IMR-90 (cell line): ENCODE measurements around the gene ARHGAP28. TPM values are rescaled to one million over a fixed set of nuclear protein-coding genes. Genes with fewer than 3 reads are reported as not detected.

ENCODE experiments used
- ATAC-seq: fragments of 200-7000 bp; cut with Tn5 transposase; 2 replicates; pipeline ENCODE4 v1.9.1; 2020; ENCODE audit warnings: low read depth, mild to moderate bottlenecking, moderate library complexity
- BruUV-seq: library from RNA; stranded (reverse); fragments of 400-500 nt; replicated peaks from 2 replicates; lab custom pipeline; 2021; lab: Mats Ljungman, UMichigan
- CTCF ChIA-PET: fragments of 300-600 bp; formaldehyde crosslinking; extraction: SDS; loops from one replicate; lab custom pipeline; 2021; ENCODE audit warnings: antibody characterized with exemption; lab: Yijun Ruan, JAX
- POLR2A ChIA-PET: fragments of 300-600 bp; sonication (Branson Sonifier 250); formaldehyde crosslinking; loops from one replicate; lab custom pipeline; 2022; ENCODE audit warnings: antibody characterized with exemption; ENCODE audit not compliant: unreplicated experiment; lab: Charles Lee
- DNase-seq: peaks from one replicate; pipeline ENCODE4 v3.0.0; 2013
- H2AFZ ChIP-seq: replicated peaks from 2 replicates; pipeline ENCODE3; 2013; ENCODE audit warnings: low read length, mild to moderate bottlenecking; ENCODE audit not compliant: poor library complexity
- H2AK5ac ChIP-seq: 2 replicates; pipeline ENCODE4 v1.6.1; 2013; ENCODE audit warnings: low read depth, low read length, inconsistent platforms
- H2AK9ac ChIP-seq: replicated peaks from 2 replicates; pipeline ENCODE3; 2013; ENCODE audit warnings: mild to moderate bottlenecking, low read depth, low read length, moderate library complexity; ENCODE audit not compliant: poor library complexity
- H2BK120ac ChIP-seq: 2 replicates; pipeline ENCODE4 v1.6.1; 2013; ENCODE audit warnings: low read depth, low read length, inconsistent platforms
- H2BK15ac ChIP-seq: 3 replicates; pipeline ENCODE4 v1.6.1; 2013; ENCODE audit warnings: low read depth, low read length, inconsistent platforms
- H2BK20ac ChIP-seq: 2 replicates; pipeline ENCODE4 v1.6.1; 2013; ENCODE audit warnings: low read depth, mild to moderate bottlenecking, inconsistent platforms, low read length, moderate library complexity
- H2BK5ac ChIP-seq: 2 replicates; pipeline ENCODE4 v1.6.1; 2013; ENCODE audit warnings: mild to moderate bottlenecking, low read depth, low read length, inconsistent platforms; ENCODE audit not compliant: poor library complexity, severe bottlenecking
- H3K14ac ChIP-seq: replicated peaks from 2 replicates; pipeline ENCODE4 v1.6.1; 2013; ENCODE audit warnings: low read depth, low read length, inconsistent platforms
- H3K18ac ChIP-seq: 2 replicates; pipeline ENCODE4 v1.6.1; 2013; ENCODE audit warnings: low read depth, low read length, control low read depth
- H3K23ac ChIP-seq: 2 replicates; pipeline ENCODE4 v1.6.1; 2013; ENCODE audit warnings: low read depth, low read length, inconsistent platforms
- H3K27ac ChIP-seq: 2 replicates; pipeline ENCODE4 v1.5.1; 2013; ENCODE audit warnings: mild to moderate bottlenecking, control low read depth, low read length; ENCODE audit not compliant: insufficient read depth
- H3K27me3 ChIP-seq: 2 replicates; pipeline ENCODE4 v1.6.1; 2013; ENCODE audit warnings: low read length; ENCODE audit not compliant: control insufficient read depth, insufficient read depth
- H3K36me3 ChIP-seq: 2 replicates; pipeline ENCODE4 v1.6.1; 2013; ENCODE audit warnings: low read length, mixed read lengths; ENCODE audit not compliant: control insufficient read depth, insufficient read depth
- H3K4ac ChIP-seq: 2 replicates; pipeline ENCODE4 v1.6.1; 2013; ENCODE audit warnings: low read depth, low read length, inconsistent platforms
- H3K4me1 ChIP-seq: 2 replicates; pipeline ENCODE4 v1.6.1; 2013; ENCODE audit warnings: low read length, mixed read lengths; ENCODE audit not compliant: control insufficient read depth, insufficient read depth
- H3K4me2 ChIP-seq: 2 replicates; pipeline ENCODE4 v1.6.1; 2013; ENCODE audit warnings: low read depth, mild to moderate bottlenecking, control low read depth, low read length, moderate library complexity
- H3K4me3 ChIP-seq: 2 replicates; pipeline ENCODE4 v1.5.1; 2013; ENCODE audit warnings: low read depth, mild to moderate bottlenecking, control low read depth, low read length, moderate library complexity; ENCODE audit not compliant: insufficient read depth
- H3K56ac ChIP-seq: 2 replicates; pipeline ENCODE4 v1.6.1; 2013; ENCODE audit warnings: low read length, inconsistent platforms; ENCODE audit not compliant: insufficient read depth; ENCODE audit errors: extremely low read depth
- H3K79me1 ChIP-seq, 2 experiments: 2 replicates each; pipeline ENCODE4 v1.6.1; 2013; ENCODE audit warnings: low read length in 2 of 2, inconsistent platforms in 1 of 2, low read depth in 1 of 2
- H3K9ac ChIP-seq: 2 replicates; pipeline ENCODE4 v1.6.1; 2013; ENCODE audit warnings: low read depth, low read length, control low read depth
- H3K9me1 ChIP-seq: 2 replicates; pipeline ENCODE4 v1.6.1; 2013; ENCODE audit warnings: low read length, inconsistent platforms; ENCODE audit not compliant: insufficient read depth
- H3K9me3 ChIP-seq: 2 replicates; pipeline ENCODE4 v1.6.1; 2013; ENCODE audit warnings: low read length; ENCODE audit not compliant: control insufficient read depth, insufficient read depth
- H4K20me1 ChIP-seq: 2 replicates; pipeline ENCODE4 v1.6.1; 2013; ENCODE audit warnings: low read length, inconsistent platforms; ENCODE audit not compliant: insufficient read depth
- H4K5ac ChIP-seq: 2 replicates; pipeline ENCODE4 v1.6.1; 2013; ENCODE audit warnings: mild to moderate bottlenecking, low read depth, low read length, control low read depth
- H4K8ac ChIP-seq, 2 experiments: 2 replicates each; pipeline ENCODE4 v1.6.1; 2013; ENCODE audit warnings: low read depth in 2 of 2, low read length in 2 of 2, control low read depth in 1 of 2, inconsistent platforms in 1 of 2
- H4K91ac ChIP-seq: 2 replicates; pipeline ENCODE4 v1.6.1; 2013; ENCODE audit warnings: low read depth, low read length, inconsistent platforms; ENCODE audit not compliant: insufficient read depth
- BHLHE40 ChIP-seq: fragments of 150-350 bp; IDR thresholded peaks from 2 replicates; pipeline ENCODE4 v1.6.1; 2016; ENCODE audit warnings: mild to moderate bottlenecking, low read depth, low read length
- CEBPB ChIP-seq: IDR thresholded peaks from 2 replicates; pipeline ENCODE4 v1.6.1; 2012; ENCODE audit warnings: low read depth, low read length, improper control_type of control experiment
- CTCF ChIP-seq: conservative IDR thresholded peaks from 2 replicates; pipeline ENCODE4 v1.5.1; 2012; ENCODE audit warnings: mild to moderate bottlenecking, low read depth, low read length, improper control_type of control experiment
- ELK1 ChIP-seq: fragments of 150-350 bp; IDR thresholded peaks from 2 replicates; pipeline ENCODE4 v1.6.1; 2016; ENCODE audit warnings: low read depth, mild to moderate bottlenecking, low read length, moderate library complexity, borderline replicate concordance
- FOS ChIP-seq: fragments of 150-350 bp; IDR thresholded peaks from 2 replicates; pipeline ENCODE4 v1.6.1; 2016; ENCODE audit warnings: low read depth, low read length
- MAFK ChIP-seq: IDR thresholded peaks from 2 replicates; pipeline ENCODE4 v1.6.1; 2012; ENCODE audit warnings: low read depth, low read length, improper control_type of control experiment
- MAZ ChIP-seq: IDR thresholded peaks from 2 replicates; pipeline ENCODE4 v1.6.1; 2012; ENCODE audit warnings: low read depth, mild to moderate bottlenecking, low read length, improper control_type of control experiment, moderate library complexity, borderline replicate concordance
- NFE2L2 ChIP-seq: fragments of 150-350 bp; IDR thresholded peaks from 2 replicates; pipeline ENCODE4 v1.6.1; 2016; ENCODE audit warnings: low read depth, mild to moderate bottlenecking, low read length
- POLR2A ChIP-seq: IDR thresholded peaks from 2 replicates; pipeline ENCODE4 v1.6.1; 2012; ENCODE audit warnings: mild to moderate bottlenecking, low read depth, low read length
- RCOR1 ChIP-seq: IDR thresholded peaks from 2 replicates; pipeline ENCODE4 v1.6.1; 2012; ENCODE audit warnings: mild to moderate bottlenecking, low read length, improper control_type of control experiment; ENCODE audit not compliant: insufficient replicate concordance
- RFX5 ChIP-seq: IDR thresholded peaks from 2 replicates; pipeline ENCODE4 v1.8.0; 2012; ENCODE audit warnings: low read depth, mild to moderate bottlenecking, low read length, moderate library complexity
- SMC3 ChIP-seq: fragments of 150-350 bp; IDR thresholded peaks from 2 replicates; pipeline ENCODE4 v1.6.1; 2016; ENCODE audit warnings: low read depth, mild to moderate bottlenecking, antibody characterized with exemption, low read length, moderate library complexity
- USF2 ChIP-seq: fragments of 150-350 bp; IDR thresholded peaks from 2 replicates; pipeline ENCODE4 v1.6.1; 2017; ENCODE audit warnings: mild to moderate bottlenecking, antibody characterized with exemption, low read length, low read depth
- dilution Hi-C: fragments of 300-500 bp; cut with HindIII; formaldehyde crosslinking; loops from one replicate; pipeline ENCODE4 v1.14.3; 2018; ENCODE audit warnings: low sequenced_read_pairs; ENCODE audit not compliant: unreplicated experiment
- in situ Hi-C: fragments of 300-500 bp; cut with MboI; formaldehyde crosslinking; loops from 3 replicates; pipeline ENCODE4 v1.14.3; 2019; ENCODE audit warnings: low sequenced_read_pairs, inconsistent platforms, mixed read lengths
- intact Hi-C: fragments of 100-400 bp; cut with micrococcal nuclease; formaldehyde crosslinking; loops from 2 replicates; pipeline ENCODE4 v1.10.0; 2022
- polyA plus RNA-seq, 3 experiments: library from polyadenylated mRNA; depleted of rRNA; stranded (reverse); fragments of >200 nt; gene quantifications; 2 replicates each; pipeline ENCODE4 v1.2.3, GENCODE V29; 2012; ENCODE audit warnings: low replicate concordance in 1 of 3
- total RNA-seq: library from RNA; depleted of rRNA; stranded (reverse); fragments of >200 nt; gene quantifications from 2 replicates; pipeline ENCODE4 v1.2.3, GENCODE V29; 2012

Gene ARHGAP28
- total and polyA plus RNA-seq, 2 of the 4 experiments (the other 2 are of a cell fraction) = 1.8 to 3.8 TPM

GRCh38 chr18:6781142-6781714 lies 51.7 kb downstream of the ARHGAP28 start (continued):
- TF ChIP-seq SMC3 (no peak), BHLHE40 (no peak), ELK1 (no peak)

GRCh38 chr18:6781796-6782195 lies 52.3 kb downstream of the ARHGAP28 start:
- no peak overlapping the region for H3K9ac ChIP-seq
- peak overlapping the region; percentile 83 for H4K91ac ChIP-seq
- no peak overlapping the region for H2AK9ac ChIP-seq
- H3K27ac ChIP-seq = peak overlapping the region; percentile 77; the same call in 1 of the 2 replicates
- H3K18ac ChIP-seq = 0 out of 2 replicates have a peak overlapping the region, but pooled peaks have one; percentile 48
- dilution Hi-C loops = no loop called here
- no peaks in the 10 kb centered on the region for H3K9me3 ChIP-seq
- in situ Hi-C loops = no loop called here
- no peaks in the 10 kb centered on the region for H3K79me1 ChIP-seq
- H2BK5ac ChIP-seq = peak overlapping the region; percentile 44
- H3K4me2 ChIP-seq = no peak overlapping the region
- H2BK15ac ChIP-seq = peak overlapping the region; percentile 8; the same call in 2 of the 3 replicates
- peaks cover 26% of the 10 kb centered on the region for H3K4me1 ChIP-seq
- H3K4ac ChIP-seq = peak overlapping the region; percentile 76
- ChIA-PET POLR2A (no interaction called here), CTCF (no interaction called here)
- intact Hi-C loops = no loop called here
- ATAC-seq (peak; percentile 56), DNase-seq (peak; percentile 65)
- no peaks in the 10 kb centered on the region for H3K27me3 ChIP-seq
- H2BK20ac ChIP-seq = peak overlapping the region; percentile 36; the same call in 1 of the 2 replicates
- no peak overlapping the region; the same call in 1 of the 2 replicates for H3K14ac ChIP-seq
- H4K5ac ChIP-seq = no peak overlapping the region; the same call in 1 of the 2 replicates
- no peaks in the 10 kb centered on the region for H4K20me1 ChIP-seq
- no peak overlapping the region for H3K56ac ChIP-seq
- no TSS peak for BruUV-seq
- peak overlapping the region; percentile 86 for H2BK120ac ChIP-seq
- peak overlapping the region; percentile 58 for H2AFZ ChIP-seq
- H3K4me3 ChIP-seq = no peak overlapping the region
- peak overlapping the region; percentile 76; the same call in 1 of the 2 replicates for H2AK5ac ChIP-seq
- H3K36me3 ChIP-seq = peaks cover 3% of the 10 kb centered on the region; the same call in 1 of the 2 replicates
- peak overlapping the region; percentile 35 to 81; a peak in 2 of 4 replicates for H4K8ac ChIP-seq
- H3K23ac ChIP-seq = no peak overlapping the region
- H3K9me1 ChIP-seq = peaks cover 11% of the 10 kb centered on the region
- TF ChIP-seq POLR2A (no peak), MAZ (no peak), SMC3 (no peak), CTCF (no peak), CEBPB (no peak), MAFK (no peak), RFX5 (no peak), RCOR1 (no peak), USF2 (no peak), NFE2L2 (no peak), BHLHE40 (no peak), FOS (no peak)
